K562 (cell line): ENCODE data around the gene SDE2.
"Not testable (repeated sequence)": the region's sequence is repeated elsewhere in the genome, so short reads cannot be mapped to it uniquely, and the experiment has no call there.

ENCODE experiments used
- EP300 ChIP-seq: IDR thresholded peaks from 2 replicates; pipeline ENCODE4 v1.6.1; 2012; ENCODE audit warnings: low read length, improper control_type of control experiment
- EZH2 ChIP-seq: IDR thresholded peaks from 2 replicates; pipeline ENCODE4 v1.6.1; 2012; ENCODE audit warnings: low read depth, mild to moderate bottlenecking, inconsistent platforms, low read length, borderline replicate concordance
- STAG1 ChIP-seq: sonication (generic); formaldehyde crosslinking; IDR thresholded peaks from 2 replicates; pipeline ENCODE4 v1.5.0; 2020; ENCODE audit warnings: missing genetic modification reagents, borderline replicate concordance
- TCF7L2 ChIP-seq: fragments of 150-350 bp; IDR thresholded peaks from 2 replicates; pipeline ENCODE4 v1.6.1; 2016; ENCODE audit warnings: low read depth, mild to moderate bottlenecking, low read length, moderate library complexity
- YY1 ChIP-seq, 3 experiments: IDR thresholded peaks; 2 replicates each; pipeline ENCODE4 v1.6.1; 2011; ENCODE audit warnings: low read length in 2 of 3, mild to moderate bottlenecking in 2 of 3, moderate library complexity in 2 of 3, borderline replicate concordance in 1 of 3, control low read depth in 1 of 3, low read depth in 1 of 3; ENCODE audit not compliant: insufficient read depth in 3 of 3, insufficient replicate concordance in 2 of 3, control insufficient read depth in 1 of 3, insufficient read length in 1 of 3; ENCODE audit errors: extremely low read depth in 1 of 3
- ZBED1 ChIP-seq: IDR thresholded peaks from 2 replicates; pipeline ENCODE4 v1.6.1; 2014

DNA sequence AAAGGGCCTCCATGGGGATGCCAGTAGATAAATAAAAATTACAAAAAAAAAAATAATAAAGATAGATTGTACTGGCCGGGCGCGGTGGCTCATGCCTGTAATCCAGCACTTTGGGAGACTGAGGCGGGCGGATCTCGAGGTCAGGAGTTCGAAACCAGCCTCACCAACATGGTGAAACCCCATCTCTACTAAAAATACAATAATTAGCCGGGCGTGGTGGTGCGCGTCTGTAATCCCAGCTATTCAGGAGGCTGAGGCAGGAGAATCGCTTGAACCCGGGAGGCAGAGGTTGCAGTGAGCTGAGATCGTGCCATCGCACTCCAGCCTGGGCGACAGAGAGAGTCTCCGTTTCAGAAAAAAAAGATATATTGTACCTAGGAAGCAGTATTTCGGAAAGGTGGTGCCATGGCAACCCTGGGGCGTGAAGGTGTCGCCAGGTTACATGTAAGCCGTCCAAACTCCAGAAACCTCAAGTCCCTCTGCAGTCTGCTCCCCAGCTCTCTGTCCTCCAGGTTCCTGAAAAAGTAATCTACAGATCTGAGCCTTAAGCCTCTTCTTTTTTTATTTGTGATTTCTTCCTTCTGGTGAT is 1.4 kb upstream of the SDE2 start:
- not testable (repeated sequence) for TF ChIP-seq TCF7L2; YY1 (IDR thresholded peaks at IDR 0.05; ENCODE audit: borderline replicate concordance in 1 of 3, control insufficient read depth in 1 of 3, extremely low read depth in 1 of 3, insufficient read depth in 3 of 3, insufficient read length in 1 of 3, insufficient replicate concordance in 2 of 3, low read depth in 1 of 3, low read length in 2 of 3); STAG1; EZH2; ZBED1
- 0 out of 2 replicates have a peak, but pooled peaks have one; percentile 1 for TF ChIP-seq EP300
